Measurements from ENCODE around the gene BTNL8. TPM values are rescaled to one million over a fixed set of nuclear protein-coding genes. Genes with fewer than 3 reads are reported as not detected.

BTNL8 gene
- total RNA-seq, 1 experiment from 2014 or later: 0.13 TPM

GRCh38 chr5:180969406-180969805 lies 70.4 kb downstream of the BTNL8 start:
- no peak for DNase-seq (ENCODE audit: low spot score)

GRCh38 chr5:180970336-180970735 lies 71.4 kb downstream of the BTNL8 start:
- no peak for DNase-seq (ENCODE audit: low spot score)

DNA sequence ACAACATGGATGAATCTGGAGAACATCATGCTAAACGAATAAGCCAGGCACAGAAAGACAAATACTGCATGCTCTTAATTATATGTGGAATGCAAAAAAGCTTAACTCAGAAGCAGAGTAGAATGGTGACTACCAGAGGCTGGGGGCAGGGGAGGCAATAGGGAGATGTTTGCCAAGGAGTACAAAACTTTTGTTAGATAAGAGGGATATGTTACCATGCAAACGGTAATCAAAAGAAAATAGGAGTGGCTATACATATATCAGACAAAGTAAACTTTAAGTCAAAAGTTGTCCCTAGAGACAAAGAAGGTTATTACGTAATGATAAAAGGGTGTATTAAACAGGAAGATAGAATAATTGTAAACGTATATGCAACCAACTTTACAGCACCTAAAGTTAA lies 71.9 kb downstream of the BTNL8 start:
- no peak for DNase-seq (ENCODE audit: low spot score)

DNA sequence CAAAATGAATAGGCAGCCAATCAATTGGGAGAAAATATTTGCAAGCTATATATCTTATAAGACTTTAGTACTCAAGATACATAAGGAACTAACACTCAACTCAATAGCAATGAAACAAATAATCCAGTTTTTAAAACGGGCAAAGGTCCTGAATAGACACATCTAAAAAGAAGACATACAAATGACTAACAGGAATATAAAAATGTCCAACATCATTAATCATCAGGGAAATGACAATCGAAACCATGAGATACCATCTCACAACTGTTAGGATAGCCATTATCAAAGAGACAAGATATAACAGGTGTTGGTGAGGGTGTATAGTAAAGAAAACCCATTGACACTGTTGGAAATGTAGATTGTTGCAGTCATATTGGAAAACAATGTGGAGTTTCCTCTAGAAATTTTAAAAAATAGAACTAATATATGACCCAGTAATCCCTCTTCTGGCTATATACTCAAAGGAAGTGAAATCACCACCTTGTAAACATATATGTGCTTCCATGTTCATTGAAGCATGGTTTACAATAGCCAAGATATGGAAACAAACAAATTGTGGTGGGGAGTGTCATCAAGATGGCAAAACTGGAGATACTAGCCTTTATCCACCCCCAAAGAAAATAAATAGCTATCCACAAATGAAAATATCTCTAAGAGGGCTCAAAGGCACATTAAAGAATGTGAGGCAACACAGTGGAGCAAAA lies 75.8 kb downstream of the BTNL8 start:
- no peak for DNase-seq (ENCODE audit: low spot score)

GRCh38 chr5:180975338-180975737 lies 76.4 kb downstream of the BTNL8 start:
- DNase-seq (ENCODE audit: low spot score): no peak

DNA sequence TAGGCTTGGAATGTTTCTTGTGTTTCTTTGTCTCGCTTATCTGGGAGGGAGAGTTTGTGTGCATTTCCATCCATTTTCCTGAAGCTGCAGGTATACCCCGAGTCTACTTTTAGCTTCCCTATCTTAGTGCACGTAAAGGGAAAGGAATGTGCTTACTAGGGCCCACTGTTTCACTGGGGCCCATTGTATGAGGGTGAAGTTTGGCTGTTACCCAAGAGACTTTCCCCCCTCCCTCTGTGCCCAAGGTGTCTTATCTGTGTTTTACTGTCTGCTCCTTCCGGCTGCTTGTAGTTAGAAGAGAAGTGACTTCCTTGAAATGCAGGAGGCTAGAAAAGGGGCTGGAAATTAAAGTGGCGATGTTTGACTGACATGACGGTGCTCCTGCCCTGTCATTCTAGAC lies 77.6 kb downstream of the BTNL8 start:
- DNase-seq (ENCODE audit: low spot score): peak; percentile 83

DNA sequence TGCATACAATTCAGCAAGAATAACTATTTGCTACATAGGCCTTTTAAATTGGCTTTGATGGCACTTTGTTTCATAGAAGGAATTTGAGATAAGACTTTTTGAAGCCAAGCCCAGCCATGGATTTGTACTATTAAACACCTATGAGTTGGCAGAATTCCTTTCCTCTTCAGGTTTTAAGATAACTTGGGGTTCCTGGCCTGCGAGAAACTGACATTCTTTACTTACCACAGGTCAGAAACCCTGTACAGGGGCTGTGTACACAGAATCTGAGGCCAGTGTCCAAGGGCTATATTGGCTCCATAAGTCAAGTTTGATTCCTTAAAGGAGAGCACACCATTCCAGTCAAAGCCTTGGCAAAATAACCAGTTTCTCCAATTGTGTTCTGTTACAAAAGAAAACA lies 78.9 kb downstream of the BTNL8 start:
- DNase-seq (ENCODE audit: low spot score): peak; percentile 52

- DNase-seq (ENCODE audit: low spot score): no peak
Observed at GRCh38 chr5:180982008-180982741, 83.2 kb downstream of the BTNL8 start.

- no peak for DNase-seq (ENCODE audit: low spot score)
Observed at GRCh38 chr5:180988016-180988415, 89.1 kb downstream of the BTNL8 start.

- no peak for DNase-seq (ENCODE audit: low spot score)
Observed at GRCh38 chr5:180988592-180988991, 89.6 kb downstream of the BTNL8 start, which contains the start of gene BTNL3. TSS of gene BTNL3 (plus strand) at chr5:180988846. CDS start at chr5:180989029, 183 bp downstream.

- DNase-seq (ENCODE audit: low spot score): no peak
Observed at GRCh38 chr5:180990086-180990881, 91.3 kb downstream of the BTNL8 start.

DNA sequence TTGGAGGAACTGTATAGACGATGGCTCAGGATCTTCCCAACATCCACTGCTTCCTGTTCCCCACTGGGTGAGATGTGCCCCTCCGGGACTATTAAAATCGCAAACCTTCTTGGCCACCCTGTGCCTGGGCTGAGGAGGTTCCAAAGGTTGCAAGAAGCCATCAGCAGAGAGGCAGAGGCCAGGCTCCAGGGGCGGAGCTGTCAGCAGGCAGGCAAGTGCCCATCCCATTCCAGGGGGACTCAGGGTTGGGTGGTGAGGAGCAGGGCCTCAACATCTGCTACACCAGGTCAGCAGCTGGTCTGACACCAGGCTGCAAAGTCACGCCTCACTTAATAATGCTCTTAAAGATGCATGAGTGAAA lies 91.9 kb downstream of the BTNL8 start:
- no peak for DNase-seq (ENCODE audit: low spot score)

Small RNAs within 50 kb of the gene (small RNA-seq; reads per million reads assigned to genes)
- not detected for gene RF00019
- gene RPS29P12: not detected

Other genes with a start within 250 kb of the BTNL8 start
- gene FLT4, start 249.6 kb upstream of the BTNL8 start, total RNA-seq (2014; rRNA removed; shearing (Covaris generic)): 0.31 TPM in 1 of 2 replicates, not detected in the other
- gene OR2Y1, start 159.1 kb upstream of the BTNL8 start, total RNA-seq (2014; rRNA removed; shearing (Covaris generic)): not detected in 2 replicates
- gene MGAT1, start 96.4 kb upstream of the BTNL8 start, total RNA-seq (2014; rRNA removed; shearing (Covaris generic)): 96.1 and 102 TPM in 2 replicates
- 9.9 and 15.9 TPM in 2 replicates for gene ZFP62, start 37.9 kb upstream of the BTNL8 start, total RNA-seq (2014; rRNA removed; shearing (Covaris generic))
- not detected in 2 replicates for gene BTNL3, start 89.7 kb downstream of the BTNL8 start, total RNA-seq (2014; rRNA removed; shearing (Covaris generic))
- gene BTNL9, start 141.1 kb downstream of the BTNL8 start, total RNA-seq (2014; rRNA removed; shearing (Covaris generic)): 32.4 and 36.7 TPM in 2 replicates
- not detected in 2 replicates for gene OR2V1, start 232.0 kb downstream of the BTNL8 start, total RNA-seq (2014; rRNA removed; shearing (Covaris generic))
- gene OR2V2, start 248.4 kb downstream of the BTNL8 start, total RNA-seq (2014; rRNA removed; shearing (Covaris generic)): not detected in 2 replicates